HG03064 (cell line): ENCODE measurements around the gene EIF4G1.
"Not testable (repeated sequence)": the region's sequence is repeated elsewhere in the genome, so short reads cannot be mapped to it uniquely, and the experiment has no call there.

Source experiments
- ATAC-seq: cut with Tn5 transposase; IDR thresholded peaks from one replicate; pipeline ENCODE4 v1.9.1; 2021; ENCODE audit warnings: low read depth; ENCODE audit not compliant: unreplicated experiment

The EIF4G1 gene

GRCh38 chr3:184333190-184333589 lies 18.8 kb downstream of the EIF4G1 start:
- ATAC-seq: no peak

- ATAC-seq: no peak
Observed at GRCh38 chr3:184333700-184334099, 19.3 kb downstream of the EIF4G1 start.

GRCh38 chr3:184334470-184335158 lies 20.2 kb downstream of the EIF4G1 start:
- no peak for ATAC-seq

- peak; percentile 10 for ATAC-seq
Observed at GRCh38 chr3:184335291-184335660, 20.9 kb downstream of the EIF4G1 start.

- ATAC-seq: peak; percentile 53
Observed at GRCh38 chr3:184335661-184336546, 21.5 kb downstream of the EIF4G1 start.

GRCh38 chr3:184336547-184337398 lies 22.4 kb downstream of the EIF4G1 start:
- ATAC-seq: no peak

GRCh38 chr3:184337399-184337714 lies 23.0 kb downstream of the EIF4G1 start, which contains the start of gene FAM131A:
FAM131A (plus strand) TSS chr3:184337600; CDS start chr3:184337631, 31 bp downstream.
- no peak for ATAC-seq

- ATAC-seq: no peak
Observed at GRCh38 chr3:184337981-184338380, 23.6 kb downstream of the EIF4G1 start.

- ATAC-seq: no peak
Observed at GRCh38 chr3:184338511-184338945, 24.1 kb downstream of the EIF4G1 start.

GRCh38 chr3:184339001-184339400 lies 24.6 kb downstream of the EIF4G1 start:
- no peak for ATAC-seq

GRCh38 chr3:184339451-184340135 lies 25.2 kb downstream of the EIF4G1 start:
- not testable (repeated sequence) for ATAC-seq

GRCh38 chr3:184341925-184342324 lies 27.5 kb downstream of the EIF4G1 start:
- no peak for ATAC-seq

GRCh38 chr3:184343200-184343876 lies 28.9 kb downstream of the EIF4G1 start:
- no peak for ATAC-seq

GRCh38 chr3:184344579-184345316 lies 30.3 kb downstream of the EIF4G1 start:
- ATAC-seq: no peak

GRCh38 chr3:184345317-184346144 lies 31.1 kb downstream of the EIF4G1 start:
- ATAC-seq: no peak

- ATAC-seq: no peak
Observed at GRCh38 chr3:184346480-184347190, 32.2 kb downstream of the EIF4G1 start.

- ATAC-seq: no peak
Observed at GRCh38 chr3:184347321-184348056, 33.1 kb downstream of the EIF4G1 start.
